ENCODE data around the gene ZNF592. TPM values are rescaled to one million over a fixed set of nuclear protein-coding genes. Genes with fewer than 3 reads are reported as not detected.
"Not testable (repeated sequence)": the region's sequence is repeated elsewhere in the genome, so short reads cannot be mapped to it uniquely, and the experiment has no call there.

ZNF592 gene
- total RNA-seq, 1 donor from 2014 or later, result 30.6 TPM

- H3K4me3 Mint-ChIP-seq, result no peak overlapping the region
- intact Hi-C loops (cut with micrococcal nuclease), result no loop called here
- peaks cover 3% of the 10 kb centered on the region for H3K36me3 Mint-ChIP-seq (ENCODE audit: low read depth)
- no peak for DNase-seq
- H3K27ac Mint-ChIP-seq, result no peak overlapping the region
- peaks cover 40% of the 10 kb centered on the region for H3K4me1 Mint-ChIP-seq
- H3K27me3 Mint-ChIP-seq, result no peaks in the 10 kb centered on the region
- no peaks in the 10 kb centered on the region for H3K9me3 Mint-ChIP-seq
Measured at GRCh38 chr15:84731774-84732173, 16.6 kb upstream of the ZNF592 start.

GRCh38 chr15:84734794-84735479 is 13.5 kb upstream of the ZNF592 start:
- intact Hi-C loops (cut with micrococcal nuclease), result loop anchor here (1.0 to 5.0 kb wide), 2 partner anchors 19 to 33 kb away; partner anchors contain the start of gene SEC11A
- no peaks in the 10 kb centered on the region for H3K27me3 Mint-ChIP-seq
- peak overlapping the region; percentile 96 for H3K27ac Mint-ChIP-seq

GRCh38 chr15:84735480-84736061 is 12.8 kb upstream of the ZNF592 start:
- H3K9me3 Mint-ChIP-seq; H3K27me3 Mint-ChIP-seq; H3K36me3 Mint-ChIP-seq (ENCODE audit: low read depth): not testable (repeated sequence)
- Mint-ChIP-seq H3K4me3 (peak overlapping the region; percentile 79), H3K4me1 (peaks cover 46% of the 10 kb centered on the region), H3K27ac (peak overlapping the region; percentile 96)
- intact Hi-C loops (cut with micrococcal nuclease), result loop anchor here (1.0 to 5.0 kb wide), 5 partner anchors 12 to 66 kb away; partner anchors contain the start of gene SEC11A
- DNase-seq, result peak; percentile 76

More at GRCh38 chr15:84734794-84735479, 13.5 kb upstream of the ZNF592 start:
- peaks cover 46% of the 10 kb centered on the region for H3K4me1 Mint-ChIP-seq
- H3K4me3 Mint-ChIP-seq, result peak overlapping the region; percentile 79
- peaks cover 3% of the 10 kb centered on the region for H3K36me3 Mint-ChIP-seq (ENCODE audit: low read depth)
- H3K9me3 Mint-ChIP-seq, result no peaks in the 10 kb centered on the region
- DNase-seq, result peak; percentile 92

GRCh38 chr15:84736375-84736774 is 12.0 kb upstream of the ZNF592 start:
- intact Hi-C loops (cut with micrococcal nuclease), result loop anchor here (1.0 to 5.0 kb wide), 4 partner anchors 11 to 67 kb away; no protein-coding TSS in a partner anchor
- peaks cover 47% of the 10 kb centered on the region for H3K4me1 Mint-ChIP-seq
- peaks cover 3% of the 10 kb centered on the region for H3K36me3 Mint-ChIP-seq (ENCODE audit: low read depth)
- peak; percentile 92 for DNase-seq
- H3K27ac Mint-ChIP-seq, result peak overlapping the region; percentile 96
- no peaks in the 10 kb centered on the region for H3K27me3 Mint-ChIP-seq
- no peaks in the 10 kb centered on the region for H3K9me3 Mint-ChIP-seq
- H3K4me3 Mint-ChIP-seq, result peak overlapping the region; percentile 15

- Mint-ChIP-seq H3K4me3 (no peak overlapping the region), H3K4me1 (peaks cover 49% of the 10 kb centered on the region), H3K27ac (peak overlapping the region; percentile 64), H3K9me3 (no peaks in the 10 kb centered on the region), H3K36me3 (ENCODE audit: low read depth) (peaks cover 3% of the 10 kb centered on the region), H3K27me3 (no peaks in the 10 kb centered on the region)
- no peak for DNase-seq
- intact Hi-C loops (cut with micrococcal nuclease), result loop anchor here (5.0 kb wide), 1 partner anchor 35 kb away; no protein-coding TSS in a partner anchor
Measured at GRCh38 chr15:84737005-84737404, 11.4 kb upstream of the ZNF592 start.

GRCh38 chr15:84740691-84741090 is 7.7 kb upstream of the ZNF592 start:
- Mint-ChIP-seq H3K4me1 (peaks cover 38% of the 10 kb centered on the region), H3K4me3 (no peak overlapping the region), H3K36me3 (ENCODE audit: low read depth) (peaks cover 4% of the 10 kb centered on the region), H3K27ac (peak overlapping the region; percentile 2), H3K27me3 (no peaks in the 10 kb centered on the region), H3K9me3 (no peaks in the 10 kb centered on the region)
- no peak for DNase-seq
- intact Hi-C loops (cut with micrococcal nuclease), result no loop called here

GRCh38 chr15:84741121-84741520 is 7.3 kb upstream of the ZNF592 start:
- Mint-ChIP-seq H3K4me1 (peaks cover 38% of the 10 kb centered on the region), H3K27me3 (no peaks in the 10 kb centered on the region), H3K9me3 (no peaks in the 10 kb centered on the region), H3K36me3 (ENCODE audit: low read depth) (peaks cover 4% of the 10 kb centered on the region), H3K4me3 (no peak overlapping the region), H3K27ac (peak overlapping the region; percentile 2)
- DNase-seq, result no peak
- intact Hi-C loops (cut with micrococcal nuclease), result no loop called here

- Mint-ChIP-seq H3K27ac (peak overlapping the region; percentile 94), H3K9me3 (no peaks in the 10 kb centered on the region), H3K36me3 (ENCODE audit: low read depth) (peaks cover 21% of the 10 kb centered on the region), H3K4me1 (peaks cover 48% of the 10 kb centered on the region), H3K4me3 (peak overlapping the region; percentile 89), H3K27me3 (no peaks in the 10 kb centered on the region)
- intact Hi-C loops (cut with micrococcal nuclease), result loop anchor here (1.0 to 5.0 kb wide), 4 partner anchors 11 to 233 kb away; partner anchors contain the start of genes PDE8A and WDR73
- peak; percentile 92 for DNase-seq
Measured at GRCh38 chr15:84747416-84748273, 747 bp upstream of the ZNF592 start.

GRCh38 chr15:84749111-84749991 is 959 bp downstream of the ZNF592 start:
- peaks cover 50% of the 10 kb centered on the region for H3K4me1 Mint-ChIP-seq
- peak; percentile 83 for DNase-seq
- intact Hi-C loops (cut with micrococcal nuclease), result loop anchor here (1.0 to 5.0 kb wide), 4 partner anchors 12 to 231 kb away; partner anchors contain the start of genes PDE8A and SEC11A

GRCh38 chr15:84750583-84751092 is 2.2 kb downstream of the ZNF592 start:
- Mint-ChIP-seq H3K4me1 (peaks cover 45% of the 10 kb centered on the region), H3K36me3 (ENCODE audit: low read depth) (peaks cover 28% of the 10 kb centered on the region), H3K4me3 (peak overlapping the region; percentile 97), H3K27ac (peak overlapping the region; percentile 38), H3K27me3 (no peaks in the 10 kb centered on the region), H3K9me3 (no peaks in the 10 kb centered on the region)
- intact Hi-C loops (cut with micrococcal nuclease), result no loop called here
- DNase-seq, result peak; percentile 66

More at GRCh38 chr15:84749111-84749991, 959 bp downstream of the ZNF592 start:
- Mint-ChIP-seq H3K27ac (peak overlapping the region; percentile 93), H3K4me3 (peak overlapping the region; percentile 97), H3K9me3 (no peaks in the 10 kb centered on the region), H3K36me3 (ENCODE audit: low read depth) (peaks cover 25% of the 10 kb centered on the region), H3K27me3 (no peaks in the 10 kb centered on the region)

GRCh38 chr15:84751721-84752120 is 3.3 kb downstream of the ZNF592 start:
- H3K27ac Mint-ChIP-seq; intact Hi-C loops (cut with micrococcal nuclease); H3K27me3 Mint-ChIP-seq; DNase-seq; H3K4me3 Mint-ChIP-seq; H3K9me3 Mint-ChIP-seq: not testable (repeated sequence)
- H3K36me3 Mint-ChIP-seq (ENCODE audit: low read depth), result peaks cover 31% of the 10 kb centered on the region
- peaks cover 46% of the 10 kb centered on the region for H3K4me1 Mint-ChIP-seq

- Mint-ChIP-seq H3K4me3 (no peak overlapping the region), H3K36me3 (ENCODE audit: low read depth) (peaks cover 30% of the 10 kb centered on the region), H3K4me1 (peaks cover 45% of the 10 kb centered on the region), H3K27me3 (no peaks in the 10 kb centered on the region), H3K9me3 (no peaks in the 10 kb centered on the region), H3K27ac (peak overlapping the region; percentile 7)
- no peak for DNase-seq
- intact Hi-C loops (cut with micrococcal nuclease), result no loop called here
Measured at GRCh38 chr15:84752195-84752594, 3.8 kb downstream of the ZNF592 start.

All from activated CD4-positive, alpha-beta T cell treated with anti-CD3 and anti-CD28 coated beads, Interleukin-2, amount 10 ng/mL, durations not matched to agents 24 days and 14 days (primary cell).